Heart left ventricle (tissue), 13 donors: ENCODE data around the gene ALDH1L1.

Source experiments
- CTCF ChIP-seq, 12 donors: fragments of 200-600 bp; sonication (generic) in 4 of 12; IDR thresholded peaks; one replicate each; pipeline versions ENCODE4 v1.5.0 to v1.8.0; 2018 to 2022; ENCODE audit warnings: antibody characterized with exemption in 12 of 12, mild to moderate bottlenecking in 5 of 12
- POLR2A ChIP-seq, 2 donors: fragments of 450-650 bp; IDR thresholded peaks; one replicate each; pipeline ENCODE4 v1.6.1; 2017; ENCODE audit warnings: antibody characterized with exemption in 2 of 2, mild to moderate bottlenecking in 2 of 2, moderate library complexity in 2 of 2
- donor health status: ischemic (EF 13 %, LVEDD 7.1; RV severe dilation, severe dysfunction).
- donor health status: DM: no; HTN: yes; CAD: no.
- donor health status: DM: no; HTN: no; CAD: no.
- donor health status: ischemic (EF 25% LVEDD 6.9; RV normal size, moderate dysfunction).
- donor health status: ischemic (EF 25% LVEDD 5.7; RV mildly dilated, moderate dysfunction).
- donor health status: ischemic (EF 35%, LVEDD 5.7; RV mildly dilated, moderate dysfunction).
- donor health status: nonischemic (EF 11% LVEDD 7.7; RV severe dilation, severe dysfunction).
- donor health status: DM: yes; HTN: yes; CAD: no.
- donor health status: PGD.
- donor health status: ischemic (EF 29% LVEDD 5.4; RV normal size, mild dysfunction).
- donor health status: nonischemic (EF 23%, LVEDD 6.1; RV moderate dilation, normal function).

DNA sequence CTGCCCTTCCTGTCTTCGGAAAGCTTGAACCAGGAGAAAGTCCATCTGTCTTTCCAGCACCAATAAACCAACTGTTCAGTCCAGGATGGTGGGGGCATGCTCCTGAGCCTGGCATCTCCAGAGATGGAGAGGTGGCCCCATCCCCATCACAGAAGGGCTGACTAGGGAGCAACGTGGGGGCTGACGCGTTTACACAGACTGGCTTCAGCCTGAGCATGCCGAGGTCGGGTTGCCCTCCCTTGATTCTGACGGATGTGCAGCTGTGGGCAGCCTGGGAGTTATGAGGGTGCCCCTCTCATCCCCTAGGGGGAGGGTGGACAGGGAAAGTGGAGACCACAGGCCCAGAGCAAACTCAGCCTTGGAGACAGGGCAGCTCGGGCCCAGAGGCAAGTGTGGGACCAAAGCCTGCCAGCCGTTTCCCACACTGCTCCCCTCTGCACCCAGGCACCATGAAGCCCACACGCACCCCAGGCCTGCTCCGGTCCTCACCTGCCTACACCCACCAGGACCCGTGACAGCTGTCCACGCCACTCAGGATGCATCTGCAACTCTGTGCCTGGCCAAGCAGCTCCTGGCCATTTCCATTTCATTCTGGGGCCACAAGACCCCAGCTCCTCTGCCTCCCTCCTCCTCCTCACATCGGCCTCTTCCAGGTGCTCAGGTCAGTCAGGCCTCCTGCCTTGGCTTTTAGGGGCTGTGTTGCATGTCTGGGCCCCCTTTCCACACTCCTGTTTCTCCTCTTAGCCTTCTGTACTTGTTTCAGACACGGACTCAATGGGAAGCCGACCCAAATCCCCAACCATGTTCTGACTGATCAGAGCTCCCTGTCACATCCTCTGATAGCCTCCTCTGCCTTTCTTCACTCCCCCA is 48.3 kb downstream of the ALDH1L1 start:
- no peak for TF ChIP-seq CTCF (IDR thresholded peaks at IDR 0.05)
- TF ChIP-seq POLR2A (IDR thresholded peaks at IDR 0.05): no peak
